ENCODE measurements around the gene RRM1. TPM values are rescaled to one million over a fixed set of nuclear protein-coding genes. Genes with fewer than 3 reads are reported as not detected.

Gene RRM1
- total RNA-seq, 4 donors from 2014 or later = 25.3 to 35.6 (median 34.0) TPM

GRCh38 chr11:4083198-4083597, 11.4 kb upstream of the RRM1 start:
- no peaks in the 10 kb centered on the region for H3K9me3 ChIP-seq
- no peaks in the 10 kb centered on the region for H3K27me3 ChIP-seq
- TF ChIP-seq CTCF (IDR thresholded peaks at IDR 0.05) (no peak), POLR2A (IDR thresholded peaks at IDR 0.05) (no peak)
- no peak for DNase-seq
- H3K4me1 ChIP-seq = no peaks in the 10 kb centered on the region
- no peak overlapping the region for H3K27ac ChIP-seq
- WGBS, 2 donors = 81 to 95% methylated on average over 8 to 9 of the region's 9 CpGs
- H3K36me3 ChIP-seq = peaks cover 20 to 30% of the 10 kb centered on the region in 2 donors
- intact Hi-C loops (cut with DNase I) = no loop called here
- no peak overlapping the region for H3K4me3 ChIP-seq (replicated peaks in 1 of 3)

GRCh38 chr11:4084406-4085125, 10.0 kb upstream of the RRM1 start:
- DNase-seq = no peak
- WGBS, 2 donors = 90 to 92% methylated on average over 12 of the region's 12 CpGs
- Histone ChIP-seq H3K9me3 (no peaks in the 10 kb centered on the region), H3K4me3 (replicated peaks in 1 of 3) (no peak overlapping the region), H3K36me3 (peaks cover 26 to 30% of the 10 kb centered on the region in 2 donors), H3K4me1 (no peaks in the 10 kb centered on the region), H3K27me3 (no peaks in the 10 kb centered on the region), H3K27ac (no peak overlapping the region)
- intact Hi-C loops (cut with DNase I) = no loop called here
- TF ChIP-seq CTCF (IDR thresholded peaks at IDR 0.05) (no peak), POLR2A (IDR thresholded peaks at IDR 0.05) (no peak)

GRCh38 chr11:4085575-4085974, 9.0 kb upstream of the RRM1 start:
- H3K4me1 ChIP-seq = no peaks in the 10 kb centered on the region
- DNase-seq = no peak
- H3K4me3 ChIP-seq (replicated peaks in 1 of 3) = no peak overlapping the region
- no peak overlapping the region for H3K27ac ChIP-seq
- TF ChIP-seq POLR2A (IDR thresholded peaks at IDR 0.05) (no peak), CTCF (IDR thresholded peaks at IDR 0.05) (no peak)
- no peaks in the 10 kb centered on the region for H3K9me3 ChIP-seq
- intact Hi-C loops (cut with DNase I) = no loop called here
- peaks cover 26 to 30% of the 10 kb centered on the region in 2 donors for H3K36me3 ChIP-seq
- H3K27me3 ChIP-seq = no peaks in the 10 kb centered on the region

GRCh38 chr11:4086575-4087353, 7.8 kb upstream of the RRM1 start:
- H3K4me3 ChIP-seq (replicated peaks in 1 of 3) = no peak overlapping the region
- H3K4me1 ChIP-seq = no peaks in the 10 kb centered on the region
- intact Hi-C loops (cut with DNase I) = no loop called here
- H3K9me3 ChIP-seq = no peaks in the 10 kb centered on the region
- H3K27me3 ChIP-seq = no peaks in the 10 kb centered on the region
- H3K27ac ChIP-seq = no peak overlapping the region
- no peak for TF ChIP-seq CTCF (IDR thresholded peaks at IDR 0.05)
- no peak for TF ChIP-seq POLR2A (IDR thresholded peaks at IDR 0.05)
- WGBS, 2 donors = 89 to 93% methylated on average over 8 of the region's 8 CpGs
- no peak for DNase-seq
- H3K36me3 ChIP-seq = peaks cover 26 to 27% of the 10 kb centered on the region in 2 donors

- peaks cover 24 to 26% of the 10 kb centered on the region in 2 donors for H3K36me3 ChIP-seq
- 93 to 94% methylated on average over 5 of the region's 5 CpGs for WGBS, 2 donors
These were observed 7.0 kb upstream of the RRM1 start for GRCh38 chr11:4087551-4087950.

More at GRCh38 chr11:4087551-4087950, 7.0 kb upstream of the RRM1 start:
- H3K9me3 ChIP-seq = no peaks in the 10 kb centered on the region
- intact Hi-C loops (cut with DNase I) = no loop called here
- no peaks in the 10 kb centered on the region for H3K4me1 ChIP-seq
- TF ChIP-seq POLR2A (IDR thresholded peaks at IDR 0.05) = no peak
- TF ChIP-seq CTCF (IDR thresholded peaks at IDR 0.05) = no peak
- no peaks in the 10 kb centered on the region for H3K27me3 ChIP-seq
- no peak overlapping the region for H3K27ac ChIP-seq
- DNase-seq = no peak
- no peak overlapping the region for H3K4me3 ChIP-seq (replicated peaks in 1 of 3)
